ENCODE results near the gene RASD2.

The RASD2 gene

DNA sequence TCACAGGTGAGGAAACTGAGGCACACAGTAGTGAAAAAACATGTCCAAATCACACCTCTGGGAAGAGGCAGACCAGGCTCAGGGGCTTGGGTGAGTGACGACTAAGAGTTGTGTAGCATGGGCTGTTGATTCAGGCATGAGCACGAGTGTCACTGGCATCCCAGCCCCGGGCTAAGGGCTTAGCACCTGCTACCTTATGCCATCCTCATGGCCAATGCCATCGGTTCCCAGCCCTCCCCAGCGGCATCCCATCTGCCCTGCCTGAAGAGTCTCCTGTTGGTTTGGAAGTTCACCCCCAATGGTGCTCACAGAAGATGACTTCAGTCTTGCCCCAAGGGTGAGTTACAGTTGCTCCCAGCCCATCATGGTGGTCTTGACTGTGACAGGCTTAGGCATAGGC is 54.1 kb downstream of the RASD2 start:
- intact Hi-C loops (cut with DNase I) = no loop called here
- DNase-seq = peak in 2 of 10 donors; percentile 43 to 65

DNA sequence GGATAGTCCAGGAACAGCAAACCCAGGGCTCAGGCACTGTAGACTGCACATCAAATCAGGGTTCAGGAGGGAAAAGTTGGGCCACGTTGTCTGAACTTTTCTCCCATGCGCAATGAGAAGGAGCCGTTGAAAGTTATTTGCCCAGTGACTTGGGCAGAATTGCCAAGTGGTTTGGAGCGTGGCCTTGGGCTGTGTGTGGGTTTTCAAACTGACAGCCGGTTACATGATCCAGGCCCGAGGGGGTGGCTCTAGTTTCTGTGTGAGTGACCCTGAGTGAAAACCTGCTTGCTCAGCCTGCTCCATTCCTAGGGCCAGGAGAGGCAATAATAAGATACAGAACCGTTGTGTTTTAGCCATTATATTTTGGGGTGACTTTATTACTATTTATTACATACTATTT is 56.2 kb downstream of the RASD2 start:
- intact Hi-C loops (cut with DNase I) = no loop called here
- peak in 3 of 10 donors; percentile 50 to 59 (median 54) for DNase-seq

DNA sequence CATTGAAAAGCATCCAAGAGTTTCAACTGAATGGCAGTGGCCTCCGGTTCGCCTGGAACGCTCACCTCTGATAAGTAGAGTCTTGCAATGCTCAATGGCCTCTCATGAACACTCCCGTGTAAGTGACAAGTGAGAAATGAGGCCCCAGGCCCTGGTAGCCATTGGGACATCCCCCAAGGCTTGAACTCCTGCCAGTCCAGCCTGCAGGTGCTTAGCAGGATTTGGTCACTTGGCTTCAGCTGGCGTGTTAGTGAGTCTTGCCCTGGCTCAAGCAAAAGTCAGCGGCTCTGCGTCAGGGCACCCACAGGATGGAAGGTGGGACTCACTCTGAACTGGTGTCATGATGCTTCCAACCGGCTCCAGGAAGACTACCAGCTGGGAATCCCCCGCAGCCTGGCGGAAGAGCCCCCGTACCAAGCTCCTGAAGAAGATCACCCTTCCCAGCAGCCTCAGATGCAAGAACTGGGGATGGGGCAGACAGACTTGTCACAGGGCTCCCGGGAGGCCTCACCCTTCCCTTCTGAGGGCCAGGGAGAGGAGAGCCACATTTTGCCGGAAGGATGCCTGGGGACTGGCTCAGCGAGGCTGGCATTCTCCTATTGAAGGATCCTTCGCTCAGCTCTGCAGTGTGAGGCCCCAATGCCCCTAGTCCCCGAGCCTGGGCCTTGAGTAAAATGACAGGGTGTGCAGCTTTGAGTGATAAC is 57.2 kb downstream of the RASD2 start:
- intact Hi-C loops (cut with DNase I) = no loop called here
- DNase-seq = peak in 3 of 10 donors; percentile 34 to 61 (median 46)

DNA sequence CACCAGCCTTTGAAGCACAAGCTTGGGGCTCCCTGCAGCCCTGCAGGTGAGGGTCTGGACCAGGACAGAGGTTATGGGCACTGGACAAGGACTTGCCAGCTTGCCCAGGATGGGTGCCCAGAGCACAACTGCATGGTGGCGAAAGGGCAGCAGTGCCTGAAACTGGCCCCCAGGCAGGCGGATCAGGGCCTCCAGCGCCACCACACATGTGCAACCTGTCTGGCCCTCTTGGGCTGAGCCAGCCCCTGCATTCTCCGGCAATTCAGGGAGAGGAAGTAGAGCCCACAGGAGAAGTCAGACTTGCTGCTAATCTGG is 57.7 kb downstream of the RASD2 start:
- peak in 2 of 10 donors; percentile 37 to 64 for DNase-seq
- intact Hi-C loops (cut with DNase I) = no loop called here

DNA sequence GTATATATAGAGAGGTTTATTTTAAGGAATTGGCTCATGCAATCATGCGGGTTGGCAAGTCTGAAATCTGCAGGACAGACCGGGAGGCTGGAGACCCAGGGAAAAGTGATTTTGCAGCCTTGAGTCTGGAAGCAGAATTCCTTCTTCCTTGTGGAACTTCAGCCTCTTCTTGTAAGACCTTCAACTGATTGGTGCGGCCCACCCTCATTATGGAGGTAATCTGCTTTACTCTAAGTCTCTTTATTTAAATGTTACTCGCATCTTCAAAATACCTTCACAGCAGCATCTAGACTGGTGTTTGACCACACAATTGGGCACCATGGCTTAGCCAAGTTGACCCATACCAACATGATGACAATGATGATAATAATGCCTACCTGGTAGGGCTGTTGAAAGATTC is 58.7 kb downstream of the RASD2 start:
- intact Hi-C loops (cut with DNase I) = no loop called here
- DNase-seq = peak in 1 of 10 donors; percentile 6

DNA sequence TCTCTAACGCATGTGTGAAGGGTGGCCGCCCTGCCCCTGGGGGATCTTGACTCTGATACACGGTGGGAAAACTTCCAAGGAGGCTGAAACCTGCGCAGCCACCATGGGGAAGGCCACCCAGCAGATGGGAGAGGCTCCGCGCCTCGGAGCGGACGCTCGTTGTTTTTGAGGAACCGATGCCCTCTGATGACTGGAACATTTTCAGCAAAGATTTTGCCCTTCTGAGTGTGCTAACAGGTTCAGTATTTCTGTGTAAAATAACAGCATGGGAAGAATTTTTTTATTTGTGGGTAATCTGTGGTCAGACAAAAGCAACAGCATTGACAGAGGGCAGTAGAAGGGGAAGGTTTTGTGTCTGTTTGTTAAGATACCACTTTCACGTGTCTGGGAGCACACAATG is 59.8 kb downstream of the RASD2 start:
- intact Hi-C loops (cut with DNase I) = no loop called here
- peak in 2 of 10 donors; percentile 39 to 43 for DNase-seq

DNA sequence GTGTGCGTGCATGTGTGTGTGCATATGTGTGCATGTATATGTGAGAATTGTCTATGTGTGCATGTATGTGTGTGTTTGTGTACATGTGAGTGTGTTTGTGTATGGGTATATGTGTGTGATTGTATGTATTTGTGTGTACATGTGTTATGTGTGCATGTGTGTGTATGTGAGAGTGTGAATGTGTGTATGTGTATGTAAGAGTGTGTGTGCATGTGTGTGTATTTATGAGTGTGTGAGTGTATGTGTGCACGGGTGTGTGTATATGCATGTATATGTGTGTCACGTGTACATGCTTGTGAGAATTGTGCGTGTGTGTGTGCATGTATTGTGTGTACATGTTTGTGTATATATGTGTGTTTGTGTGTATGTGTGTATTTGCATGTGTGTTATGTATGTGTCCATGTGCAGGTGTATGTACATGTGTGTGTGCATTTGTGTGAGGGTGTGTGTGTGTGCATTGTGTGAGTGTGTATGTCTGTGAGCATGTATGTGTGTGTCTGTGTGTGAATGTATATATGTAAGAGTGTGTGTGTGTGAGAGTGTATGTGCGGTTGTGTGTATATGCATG is 60.5 kb downstream of the RASD2 start:
- intact Hi-C loops (cut with DNase I) = no loop called here
- no peak for DNase-seq

DNA sequence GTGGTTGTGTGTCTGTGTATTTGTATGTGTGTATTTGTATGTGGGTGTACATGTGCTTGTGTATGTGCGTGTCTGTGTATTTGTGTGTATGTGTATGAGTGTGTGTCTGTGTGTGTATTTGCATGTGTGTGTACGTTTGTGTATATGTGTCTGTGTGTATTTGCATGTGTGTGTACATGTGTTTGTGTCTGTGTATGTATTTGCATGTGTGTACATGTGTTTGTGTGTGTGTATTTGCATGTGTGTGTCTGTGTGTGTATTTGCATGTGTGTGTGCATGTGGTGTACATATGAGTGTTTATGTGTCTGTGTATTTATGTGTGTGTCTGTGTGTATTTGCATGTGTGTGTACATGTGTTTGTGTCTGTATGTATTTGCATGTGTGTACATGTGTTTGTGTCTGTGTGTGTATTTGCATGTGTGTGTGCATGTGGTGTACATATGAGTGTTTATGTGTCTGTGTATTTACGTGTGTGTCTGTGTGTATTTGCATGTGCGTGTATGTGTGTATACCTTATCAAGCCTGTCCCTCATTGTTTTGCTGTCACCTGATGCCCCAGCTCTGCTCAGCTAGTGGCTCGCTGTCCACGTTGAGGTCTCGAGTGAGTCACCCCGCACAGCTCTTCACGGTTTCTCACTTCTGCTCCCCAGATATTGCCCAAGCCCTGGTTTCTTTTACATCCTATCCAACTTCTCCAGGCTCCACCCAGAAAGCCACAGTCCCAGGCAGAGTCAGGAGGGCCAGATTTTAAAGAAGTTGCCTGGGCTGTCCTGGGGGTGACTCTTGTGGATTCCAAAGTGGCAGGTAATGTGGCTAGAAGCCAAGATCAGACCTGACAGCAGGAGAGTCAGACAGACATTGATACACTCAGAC is 61.3 kb downstream of the RASD2 start:
- intact Hi-C loops (cut with DNase I) = no loop called here
- DNase-seq = peak in 2 of 10 donors; percentile 30 to 38
